KOPT-K1 (cell line): ENCODE data around the gene MSANTD2.

Experiments
- H3K27ac ChIP-seq: fragments of 200-600 bp; sonication (generic); 2 replicates; pipeline ENCODE4 v1.5.1; 2016; ENCODE audit warnings: antibody characterized with exemption, mild to moderate bottlenecking, low read depth, low read length; ENCODE audit not compliant: poor library complexity, severe bottlenecking
- H3K36me3 ChIP-seq: fragments of 200-600 bp; sonication (generic); 2 replicates; pipeline ENCODE4 v1.5.1; 2017; ENCODE audit warnings: antibody characterized with exemption, mild to moderate bottlenecking, low read length, moderate library complexity; ENCODE audit not compliant: insufficient read depth
- H3K9me3 ChIP-seq: fragments of 200-600 bp; sonication (generic); 2 replicates; pipeline ENCODE4 v1.5.1; 2017; ENCODE audit warnings: antibody characterized with exemption, low read length, mild to moderate bottlenecking; ENCODE audit not compliant: insufficient read depth, poor library complexity, severe bottlenecking

Gene MSANTD2

DNA sequence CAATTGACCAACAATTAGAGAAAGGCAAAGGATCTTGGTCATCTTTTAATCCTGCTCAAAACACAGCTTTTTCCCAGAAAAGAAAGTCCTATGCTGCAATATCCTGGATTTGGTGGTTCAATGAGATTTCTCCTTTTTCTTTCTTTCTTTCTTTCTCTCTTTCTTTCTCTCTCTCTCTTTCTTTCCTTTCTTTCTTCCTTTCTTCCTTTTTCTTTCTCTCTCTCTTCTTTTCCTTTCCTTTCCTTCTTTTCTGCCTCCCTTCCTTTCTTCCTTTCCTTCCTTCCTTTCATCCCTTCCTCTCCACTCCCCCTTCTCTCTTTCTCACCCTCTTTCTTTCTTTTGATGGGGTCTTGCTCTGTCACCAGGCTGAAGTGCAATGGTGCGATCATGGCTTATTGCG is 31.7 kb upstream of the MSANTD2 start:
- H3K36me3 ChIP-seq = no peaks in the 10 kb centered on the region
- no peak overlapping the region for H3K27ac ChIP-seq
- no peaks in the 10 kb centered on the region for H3K9me3 ChIP-seq

DNA sequence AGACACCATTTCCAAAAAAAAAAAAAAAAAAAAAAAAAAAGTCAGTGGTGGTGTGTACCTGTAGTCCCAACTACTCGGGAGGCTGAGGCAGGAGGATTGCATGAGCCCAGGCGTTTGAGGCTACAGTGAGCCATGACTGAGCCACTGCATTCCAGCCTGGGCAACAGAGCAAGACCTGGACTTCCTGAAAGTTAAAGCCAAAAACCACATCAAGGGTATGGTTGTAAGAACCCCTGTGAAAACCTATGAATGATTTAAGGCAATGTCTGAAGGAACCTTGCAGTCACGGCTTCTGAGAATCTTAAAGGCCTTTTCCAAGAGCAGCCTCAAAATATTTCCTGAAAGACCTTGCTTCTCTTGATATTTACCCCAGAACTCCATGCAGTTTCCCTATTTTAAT is 30.5 kb upstream of the MSANTD2 start:
- H3K9me3 ChIP-seq = no peaks in the 10 kb centered on the region
- H3K27ac ChIP-seq = no peak overlapping the region
- H3K36me3 ChIP-seq = no peaks in the 10 kb centered on the region

GRCh38 chr11:124829986-124830385 is 29.8 kb upstream of the MSANTD2 start:
- Histone ChIP-seq H3K27ac (no peak overlapping the region), H3K9me3 (no peaks in the 10 kb centered on the region), H3K36me3 (no peaks in the 10 kb centered on the region)

- Histone ChIP-seq H3K27ac (no peak overlapping the region), H3K9me3 (no peaks in the 10 kb centered on the region), H3K36me3 (no peaks in the 10 kb centered on the region)
Measured at GRCh38 chr11:124825876-124826275, 25.7 kb upstream of the MSANTD2 start.

GRCh38 chr11:124823512-124824376 is 23.5 kb upstream of the MSANTD2 start:
- Histone ChIP-seq H3K9me3 (no peaks in the 10 kb centered on the region), H3K36me3 (no peaks in the 10 kb centered on the region), H3K27ac (no peak overlapping the region)

DNA sequence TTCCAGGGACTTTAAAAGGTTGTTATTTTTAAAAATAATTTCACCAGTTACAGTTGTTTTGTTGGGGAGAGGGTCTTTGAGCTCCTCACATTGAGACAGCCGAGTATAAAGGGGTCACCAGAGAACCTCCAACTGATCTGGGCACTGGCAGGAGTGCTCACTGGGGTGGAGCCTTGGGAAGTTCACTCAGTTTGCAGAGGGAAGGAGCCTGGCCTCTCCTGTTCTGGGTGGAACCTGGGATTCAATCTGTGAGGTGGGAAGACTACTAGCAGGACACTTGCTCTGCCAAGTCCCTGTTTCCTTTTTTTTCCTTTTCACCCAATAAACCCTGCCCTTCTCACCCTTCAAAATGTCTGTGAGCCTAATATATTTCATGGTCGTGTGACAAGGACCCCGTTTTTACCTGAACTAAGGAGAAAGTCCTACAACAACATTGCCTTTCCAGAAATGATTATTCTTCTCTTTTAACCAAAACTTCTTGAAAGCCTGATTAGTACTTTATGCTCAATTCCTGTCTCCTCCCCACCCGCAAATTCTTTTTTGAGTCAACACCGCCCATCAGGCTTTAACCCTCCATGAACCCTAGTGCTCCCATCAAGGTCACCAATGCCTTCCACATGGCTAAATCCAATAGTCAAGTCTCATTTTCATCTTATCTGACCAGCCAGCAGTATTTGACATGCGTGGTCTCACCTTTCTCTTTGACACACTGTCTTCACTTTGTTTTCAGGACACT is 22.0 kb upstream of the MSANTD2 start:
- Histone ChIP-seq H3K9me3 (no peaks in the 10 kb centered on the region), H3K36me3 (no peaks in the 10 kb centered on the region), H3K27ac (no peak overlapping the region)

GRCh38 chr11:124817036-124817435 is 16.8 kb upstream of the MSANTD2 start:
- H3K9me3 ChIP-seq = no peaks in the 10 kb centered on the region
- H3K27ac ChIP-seq = no peak overlapping the region
- no peaks in the 10 kb centered on the region for H3K36me3 ChIP-seq

DNA sequence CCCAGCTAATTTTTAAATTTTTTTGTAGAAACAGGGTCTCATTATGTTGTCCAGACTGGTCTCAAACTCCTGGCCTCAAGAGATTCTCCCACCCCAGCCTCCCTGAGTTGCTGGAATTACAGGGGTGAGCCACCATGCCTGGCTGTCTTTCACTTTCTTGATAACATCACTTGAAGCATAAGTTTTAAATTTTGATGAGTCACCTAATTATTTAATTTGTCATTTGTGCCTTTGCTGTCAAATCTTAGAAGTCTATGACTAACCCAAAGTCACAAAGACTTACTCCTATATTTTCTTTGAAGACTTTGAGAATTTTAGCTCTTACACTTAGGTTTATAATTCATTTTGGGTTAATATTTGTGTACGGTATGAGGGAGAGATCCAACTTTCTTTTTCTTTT is 14.5 kb upstream of the MSANTD2 start:
- H3K9me3 ChIP-seq = no peaks in the 10 kb centered on the region
- no peaks in the 10 kb centered on the region for H3K36me3 ChIP-seq
- H3K27ac ChIP-seq = no peak overlapping the region

- Histone ChIP-seq H3K36me3 (no peaks in the 10 kb centered on the region), H3K27ac (no peak overlapping the region), H3K9me3 (no peaks in the 10 kb centered on the region)
Measured at GRCh38 chr11:124812876-124813275, 12.7 kb upstream of the MSANTD2 start.

GRCh38 chr11:124811399-124812125 is 11.4 kb upstream of the MSANTD2 start:
- Histone ChIP-seq H3K36me3 (no peaks in the 10 kb centered on the region), H3K9me3 (no peaks in the 10 kb centered on the region), H3K27ac (no peak overlapping the region)

DNA sequence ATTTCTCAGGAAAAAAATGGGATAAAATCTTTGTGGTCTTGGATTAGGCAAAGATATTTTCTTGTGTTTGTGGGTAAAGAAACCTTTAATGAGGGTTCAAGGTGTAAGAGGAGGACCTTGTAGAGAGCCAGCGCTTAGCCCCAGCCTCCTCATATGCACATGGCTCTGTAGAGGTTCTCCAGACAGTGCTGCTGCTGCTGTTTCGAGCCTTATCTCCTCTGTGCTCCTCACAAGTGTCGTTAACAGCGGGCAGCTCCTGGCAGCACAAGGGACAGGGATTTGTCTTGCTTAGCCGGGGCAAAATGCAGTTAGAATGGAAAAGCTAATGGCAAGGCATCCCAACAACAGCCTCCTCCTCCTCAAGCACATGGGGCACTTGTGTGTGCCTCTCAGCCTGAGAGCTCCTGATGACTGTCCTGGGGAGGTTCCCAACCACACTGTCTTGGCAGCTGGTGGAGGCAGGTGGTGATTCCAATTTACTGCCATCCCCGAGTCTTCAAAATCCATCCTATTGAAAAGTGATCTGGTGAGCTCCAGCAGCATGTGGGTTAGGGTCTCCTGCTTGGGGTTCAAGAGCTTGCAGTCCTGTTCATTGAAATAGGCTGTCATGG is 7.6 kb upstream of the MSANTD2 start:
- Histone ChIP-seq H3K9me3 (no peaks in the 10 kb centered on the region), H3K27ac (no peak overlapping the region), H3K36me3 (no peaks in the 10 kb centered on the region)

DNA sequence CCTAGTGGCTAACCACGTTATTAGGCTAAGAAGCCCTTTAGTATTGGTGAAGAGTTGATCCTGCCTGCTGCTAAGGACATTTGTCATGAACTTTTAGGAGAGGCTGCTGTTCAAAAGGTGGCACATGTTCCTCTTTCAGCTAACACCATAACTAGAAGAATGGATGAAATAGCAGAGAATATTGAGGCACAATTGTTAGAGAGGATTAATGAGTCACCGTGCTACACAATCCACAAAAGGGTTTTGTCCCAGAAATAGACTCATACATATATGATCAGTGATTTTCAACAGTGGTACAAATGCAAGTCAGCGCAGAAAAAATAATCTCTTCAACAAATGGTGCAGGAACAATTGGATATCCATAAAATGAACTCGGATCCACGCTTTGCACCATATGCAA is 7.0 kb upstream of the MSANTD2 start:
- Histone ChIP-seq H3K9me3 (no peaks in the 10 kb centered on the region), H3K27ac (no peak overlapping the region), H3K36me3 (no peaks in the 10 kb centered on the region)

GRCh38 chr11:124804884-124805283 is 4.7 kb upstream of the MSANTD2 start:
- H3K36me3 ChIP-seq = no peaks in the 10 kb centered on the region
- no peaks in the 10 kb centered on the region for H3K9me3 ChIP-seq
- no peak overlapping the region for H3K27ac ChIP-seq

DNA sequence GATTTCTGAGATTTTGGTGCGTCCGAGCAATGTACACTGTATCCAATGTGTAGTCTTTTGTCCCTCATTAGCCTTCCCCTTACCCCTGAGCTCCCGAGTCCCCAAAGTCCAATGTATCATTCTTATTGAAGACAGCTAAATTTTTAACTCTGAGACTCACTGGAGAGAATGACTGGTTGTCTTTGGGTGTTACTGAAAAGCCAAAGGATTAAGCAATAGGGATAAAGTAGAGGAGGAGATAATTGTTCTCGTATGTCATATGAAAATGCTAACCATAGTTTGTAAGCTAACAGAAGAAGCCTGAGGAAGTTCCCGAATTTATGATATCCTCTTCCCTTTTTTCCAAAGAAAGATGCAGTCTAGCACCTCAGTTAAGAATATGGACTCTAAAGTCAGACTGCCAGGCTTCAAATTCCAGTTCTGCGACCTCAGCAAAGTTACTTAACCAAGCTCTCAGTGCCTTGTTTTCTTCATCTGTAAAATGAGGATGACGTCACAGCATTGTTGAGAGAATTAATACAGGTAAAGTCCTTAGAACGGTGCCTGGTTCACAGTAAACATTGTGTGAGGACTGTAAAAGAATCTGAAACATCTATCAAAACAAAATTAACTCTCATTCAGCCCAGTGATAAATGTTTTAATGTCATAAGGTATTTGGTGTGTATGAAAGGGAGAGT is 1.6 kb upstream of the MSANTD2 start:
- Histone ChIP-seq H3K9me3 (no peaks in the 10 kb centered on the region), H3K27ac (no peak overlapping the region)

More for the DNA sequence above, 1.6 kb upstream of the MSANTD2 start:
- no peaks in the 10 kb centered on the region for H3K36me3 ChIP-seq
